ENCODE results near the gene HLX. TPM values are rescaled to one million over a fixed set of nuclear protein-coding genes. Genes with fewer than 3 reads are reported as not detected.

HLX gene
- total and polyA plus RNA-seq, 4 donors, result 3.0 to 8.3 (median 6.1) TPM

DNA sequence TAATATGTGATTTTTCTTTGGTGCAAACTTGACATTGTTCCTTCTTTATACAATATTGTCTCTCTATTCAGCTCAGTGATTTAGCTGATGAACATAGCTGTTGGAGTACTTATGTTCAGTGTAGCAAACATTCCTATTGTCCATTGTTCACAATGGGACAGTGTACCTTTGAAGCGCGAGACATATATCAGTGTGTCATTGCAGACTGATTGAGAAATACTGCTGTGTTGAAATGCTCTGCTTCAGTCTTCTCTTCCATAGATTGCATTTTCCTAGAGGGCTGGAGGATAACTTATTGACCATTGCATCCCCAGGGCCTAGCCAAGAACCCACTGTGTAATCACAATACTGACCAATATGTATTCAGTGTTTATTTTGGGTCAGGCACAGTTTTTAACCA lies 46.5 kb downstream of the HLX start:
- 85% methylated on average over 2 of the region's 2 CpGs for WGBS
- H3K27me3 ChIP-seq (ENCODE audit: control insufficient read depth in 4 of 4, insufficient read depth in 4 of 4, low read length in 3 of 4), result no peaks in the 10 kb centered on the region
- H3K36me3 ChIP-seq (ENCODE audit: control insufficient read depth in 4 of 4, insufficient read depth in 3 of 4, low read depth in 1 of 4, low read length in 3 of 4), result no peaks in the 10 kb centered on the region
- H3K4me1 ChIP-seq (ENCODE audit: control insufficient read depth in 4 of 4, insufficient read depth in 4 of 4, low read length in 3 of 4), result peaks cover 0 to 8% (median 5%) of the 10 kb centered on the region in 4 donors
- no peak overlapping the region for H3K4me3 ChIP-seq (ENCODE audit: low read depth in 1 of 3, low read length in 3 of 3)
- H3K9ac ChIP-seq (ENCODE audit: low read depth in 1 of 2, low read length in 2 of 2), result no peak overlapping the region
- H3K27ac ChIP-seq (ENCODE audit: low read depth in 1 of 2, low read length in 2 of 2), result no peak overlapping the region
- TF ChIP-seq HNF4A (conservative IDR thresholded peaks at IDR 0.05) (peak in 1 of 2 donors; percentile 6), TAF1 (conservative IDR thresholded peaks at IDR 0.05) (no peak)
- DNase-seq (ENCODE audit: low spot score), result no peak
- H3K9me3 ChIP-seq (ENCODE audit: control insufficient read depth in 4 of 4, low read length in 3 of 4), result no peaks in the 10 kb centered on the region

DNA sequence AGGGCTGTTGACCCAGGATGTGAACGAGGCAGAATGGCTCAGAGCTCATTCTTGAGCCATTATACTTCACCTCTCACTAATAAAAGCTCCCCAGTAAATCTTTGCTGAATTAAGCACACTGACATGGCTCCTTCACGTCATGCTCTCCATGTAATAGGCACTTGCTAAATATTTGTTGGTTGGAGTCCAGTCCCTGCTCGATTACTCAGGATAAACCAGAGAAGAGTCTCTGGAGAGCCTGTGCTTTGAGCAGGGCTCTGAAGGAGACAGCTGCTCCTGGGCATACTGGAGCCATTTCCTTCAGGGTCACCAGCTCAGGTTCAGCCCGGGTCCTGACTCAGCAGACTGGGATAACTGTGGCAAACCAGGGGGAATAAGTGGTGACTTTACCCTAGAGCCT lies 46.9 kb downstream of the HLX start:
- no peaks in the 10 kb centered on the region for H3K9me3 ChIP-seq (ENCODE audit: control insufficient read depth in 4 of 4, low read length in 3 of 4)
- H3K9ac ChIP-seq (ENCODE audit: low read depth in 1 of 2, low read length in 2 of 2), result no peak overlapping the region
- TF ChIP-seq NR2F2 (IDR thresholded peaks at IDR 0.05) (no peak), SP1 (IDR thresholded peaks at IDR 0.05) (no peak), EGR1 (IDR thresholded peaks at IDR 0.05; ENCODE audit: low read depth in 2 of 2) (no peak), GABPA (IDR thresholded peaks at IDR 0.05 in 1 of 2, conservative IDR thresholded peaks at IDR 0.05 in 1 of 2) (no peak), JUND (IDR thresholded peaks at IDR 0.05) (no peak), FOXA2 (IDR thresholded peaks at IDR 0.05) (no peak), FOXA1 (IDR thresholded peaks at IDR 0.05) (no peak), RAD21 (IDR thresholded peaks at IDR 0.05) (no peak), YY1 (IDR thresholded peaks at IDR 0.05) (no peak), HNF4A (conservative IDR thresholded peaks at IDR 0.05) (no peak)
- TF ChIP-seq, protein P1, sequence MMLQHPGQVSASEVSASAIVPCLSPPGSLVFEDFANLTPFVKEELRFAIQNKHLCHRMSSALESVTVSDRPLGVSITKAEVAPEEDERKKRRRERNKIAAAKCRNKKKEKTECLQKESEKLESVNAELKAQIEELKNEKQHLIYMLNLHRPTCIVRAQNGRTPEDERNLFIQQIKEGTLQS (IDR thresholded peaks at IDR 0.05), result no peak
- TF ChIP-seq, protein P2, sequence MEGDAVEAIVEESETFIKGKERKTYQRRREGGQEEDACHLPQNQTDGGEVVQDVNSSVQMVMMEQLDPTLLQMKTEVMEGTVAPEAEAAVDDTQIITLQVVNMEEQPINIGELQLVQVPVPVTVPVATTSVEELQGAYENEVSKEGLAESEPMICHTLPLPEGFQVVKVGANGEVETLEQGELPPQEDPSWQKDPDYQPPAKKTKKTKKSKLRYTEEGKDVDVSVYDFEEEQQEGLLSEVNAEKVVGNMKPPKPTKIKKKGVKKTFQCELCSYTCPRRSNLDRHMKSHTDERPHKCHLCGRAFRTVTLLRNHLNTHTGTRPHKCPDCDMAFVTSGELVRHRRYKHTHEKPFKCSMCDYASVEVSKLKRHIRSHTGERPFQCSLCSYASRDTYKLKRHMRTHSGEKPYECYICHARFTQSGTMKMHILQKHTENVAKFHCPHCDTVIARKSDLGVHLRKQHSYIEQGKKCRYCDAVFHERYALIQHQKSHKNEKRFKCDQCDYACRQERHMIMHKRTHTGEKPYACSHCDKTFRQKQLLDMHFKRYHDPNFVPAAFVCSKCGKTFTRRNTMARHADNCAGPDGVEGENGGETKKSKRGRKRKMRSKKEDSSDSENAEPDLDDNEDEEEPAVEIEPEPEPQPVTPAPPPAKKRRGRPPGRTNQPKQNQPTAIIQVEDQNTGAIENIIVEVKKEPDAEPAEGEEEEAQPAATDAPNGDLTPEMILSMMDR (IDR thresholded peaks at IDR 0.05; ENCODE audit: low read depth, low read length, missing input control), result no peak
- no peak overlapping the region for H3K27ac ChIP-seq (ENCODE audit: low read depth in 1 of 2, low read length in 2 of 2)
- no peak overlapping the region for H3K4me3 ChIP-seq (ENCODE audit: low read depth in 1 of 3, low read length in 3 of 3)
- WGBS, result 51% methylated on average over 4 of the region's 4 CpGs
- no peak for DNase-seq (ENCODE audit: low spot score)
- H3K36me3 ChIP-seq (ENCODE audit: control insufficient read depth in 4 of 4, insufficient read depth in 3 of 4, low read depth in 1 of 4, low read length in 3 of 4), result no peaks in the 10 kb centered on the region
- no peaks in the 10 kb centered on the region for H3K27me3 ChIP-seq (ENCODE audit: control insufficient read depth in 4 of 4, insufficient read depth in 4 of 4, low read length in 3 of 4)
- H3K4me1 ChIP-seq (ENCODE audit: control insufficient read depth in 4 of 4, insufficient read depth in 4 of 4, low read length in 3 of 4), result peaks cover 0 to 4% (median 2%) of the 10 kb centered on the region in 4 donors

DNA sequence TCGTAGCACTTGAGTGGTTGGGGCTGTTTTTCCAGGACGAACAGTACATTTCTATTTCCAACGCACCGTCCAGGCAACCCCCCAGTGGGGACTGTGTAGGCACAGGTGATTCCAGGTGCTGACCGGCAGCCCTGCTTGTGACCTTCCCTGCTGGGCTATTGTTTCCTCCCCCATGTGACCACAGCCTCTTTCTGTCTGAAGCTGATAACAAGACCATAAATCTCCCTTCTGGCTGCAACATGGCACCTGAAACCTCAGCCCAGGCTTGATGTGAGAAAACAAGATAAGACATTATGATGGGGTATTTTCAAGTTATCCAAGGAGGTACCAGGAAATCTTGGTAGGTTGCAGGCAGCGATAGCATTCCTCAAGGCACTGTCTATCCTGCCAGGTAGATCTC lies 48.2 kb downstream of the HLX start:
- Histone ChIP-seq H3K36me3 (ENCODE audit: control insufficient read depth in 4 of 4, insufficient read depth in 3 of 4, low read depth in 1 of 4, low read length in 3 of 4) (no peaks in the 10 kb centered on the region), H3K4me3 (ENCODE audit: low read depth in 1 of 3, low read length in 3 of 3) (no peak overlapping the region), H3K27me3 (ENCODE audit: control insufficient read depth in 4 of 4, insufficient read depth in 4 of 4, low read length in 3 of 4) (no peaks in the 10 kb centered on the region), H3K27ac (ENCODE audit: low read depth in 1 of 2, low read length in 2 of 2) (no peak overlapping the region), H3K9me3 (ENCODE audit: control insufficient read depth in 4 of 4, low read length in 3 of 4) (no peaks in the 10 kb centered on the region), H3K4me1 (ENCODE audit: control insufficient read depth in 4 of 4, insufficient read depth in 4 of 4, low read length in 3 of 4) (no peaks in the 10 kb centered on the region), H3K9ac (ENCODE audit: low read depth in 1 of 2, low read length in 2 of 2) (no peak overlapping the region)
- 73% methylated on average over 6 of the region's 6 CpGs for WGBS
- no peak for DNase-seq (ENCODE audit: low spot score)
- TF ChIP-seq, protein P1 (IDR thresholded peaks at IDR 0.05), result no peak
- TF ChIP-seq SP1 (IDR thresholded peaks at IDR 0.05), result no peak
- TF ChIP-seq EGR1 (IDR thresholded peaks at IDR 0.05; ENCODE audit: low read depth in 2 of 2), result no peak
- TF ChIP-seq, protein P2 (IDR thresholded peaks at IDR 0.05; ENCODE audit: low read depth, low read length, missing input control), result no peak
- no peak for TF ChIP-seq RXRA (IDR thresholded peaks at IDR 0.05)
- TF ChIP-seq HNF4G (IDR thresholded peaks at IDR 0.05), result no peak
- TF ChIP-seq, protein P3, sequence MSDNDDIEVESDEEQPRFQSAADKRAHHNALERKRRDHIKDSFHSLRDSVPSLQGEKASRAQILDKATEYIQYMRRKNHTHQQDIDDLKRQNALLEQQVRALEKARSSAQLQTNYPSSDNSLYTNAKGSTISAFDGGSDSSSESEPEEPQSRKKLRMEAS (IDR thresholded peaks at IDR 0.05), result no peak
- no peak for TF ChIP-seq RAD21 (IDR thresholded peaks at IDR 0.05)
- no peak for TF ChIP-seq TAF1 (conservative IDR thresholded peaks at IDR 0.05)
- TF ChIP-seq, protein P4, sequence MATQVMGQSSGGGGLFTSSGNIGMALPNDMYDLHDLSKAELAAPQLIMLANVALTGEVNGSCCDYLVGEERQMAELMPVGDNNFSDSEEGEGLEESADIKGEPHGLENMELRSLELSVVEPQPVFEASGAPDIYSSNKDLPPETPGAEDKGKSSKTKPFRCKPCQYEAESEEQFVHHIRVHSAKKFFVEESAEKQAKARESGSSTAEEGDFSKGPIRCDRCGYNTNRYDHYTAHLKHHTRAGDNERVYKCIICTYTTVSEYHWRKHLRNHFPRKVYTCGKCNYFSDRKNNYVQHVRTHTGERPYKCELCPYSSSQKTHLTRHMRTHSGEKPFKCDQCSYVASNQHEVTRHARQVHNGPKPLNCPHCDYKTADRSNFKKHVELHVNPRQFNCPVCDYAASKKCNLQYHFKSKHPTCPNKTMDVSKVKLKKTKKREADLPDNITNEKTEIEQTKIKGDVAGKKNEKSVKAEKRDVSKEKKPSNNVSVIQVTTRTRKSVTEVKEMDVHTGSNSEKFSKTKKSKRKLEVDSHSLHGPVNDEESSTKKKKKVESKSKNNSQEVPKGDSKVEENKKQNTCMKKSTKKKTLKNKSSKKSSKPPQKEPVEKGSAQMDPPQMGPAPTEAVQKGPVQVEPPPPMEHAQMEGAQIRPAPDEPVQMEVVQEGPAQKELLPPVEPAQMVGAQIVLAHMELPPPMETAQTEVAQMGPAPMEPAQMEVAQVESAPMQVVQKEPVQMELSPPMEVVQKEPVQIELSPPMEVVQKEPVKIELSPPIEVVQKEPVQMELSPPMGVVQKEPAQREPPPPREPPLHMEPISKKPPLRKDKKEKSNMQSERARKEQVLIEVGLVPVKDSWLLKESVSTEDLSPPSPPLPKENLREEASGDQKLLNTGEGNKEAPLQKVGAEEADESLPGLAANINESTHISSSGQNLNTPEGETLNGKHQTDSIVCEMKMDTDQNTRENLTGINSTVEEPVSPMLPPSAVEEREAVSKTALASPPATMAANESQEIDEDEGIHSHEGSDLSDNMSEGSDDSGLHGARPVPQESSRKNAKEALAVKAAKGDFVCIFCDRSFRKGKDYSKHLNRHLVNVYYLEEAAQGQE (IDR thresholded peaks at IDR 0.05), result no peak
- TF ChIP-seq, protein P5, sequence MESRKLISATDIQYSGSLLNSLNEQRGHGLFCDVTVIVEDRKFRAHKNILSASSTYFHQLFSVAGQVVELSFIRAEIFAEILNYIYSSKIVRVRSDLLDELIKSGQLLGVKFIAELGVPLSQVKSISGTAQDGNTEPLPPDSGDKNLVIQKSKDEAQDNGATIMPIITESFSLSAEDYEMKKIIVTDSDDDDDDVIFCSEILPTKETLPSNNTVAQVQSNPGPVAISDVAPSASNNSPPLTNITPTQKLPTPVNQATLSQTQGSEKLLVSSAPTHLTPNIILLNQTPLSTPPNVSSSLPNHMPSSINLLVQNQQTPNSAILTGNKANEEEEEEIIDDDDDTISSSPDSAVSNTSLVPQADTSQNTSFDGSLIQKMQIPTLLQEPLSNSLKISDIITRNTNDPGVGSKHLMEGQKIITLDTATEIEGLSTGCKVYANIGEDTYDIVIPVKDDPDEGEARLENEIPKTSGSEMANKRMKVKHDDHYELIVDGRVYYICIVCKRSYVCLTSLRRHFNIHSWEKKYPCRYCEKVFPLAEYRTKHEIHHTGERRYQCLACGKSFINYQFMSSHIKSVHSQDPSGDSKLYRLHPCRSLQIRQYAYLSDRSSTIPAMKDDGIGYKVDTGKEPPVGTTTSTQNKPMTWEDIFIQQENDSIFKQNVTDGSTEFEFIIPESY (IDR thresholded peaks at IDR 0.05), result no peak
- TF ChIP-seq FOXA2 (IDR thresholded peaks at IDR 0.05), result no peak

All from liver (tissue), 9 donors.